Endothelial cell (in vitro differentiated cells): Measurements from ENCODE around the gene CLDN14. TPM values are rescaled to one million over a fixed set of nuclear protein-coding genes. Genes with fewer than 3 reads are reported as not detected.

Experiments
- DNase-seq: peaks from one replicate; pipeline ENCODE4 v3.0.0; 2021; ENCODE audit warnings: low spot score
- H3K27ac Mint-ChIP-seq: one replicate; pipeline ENCODE4 v1.8.0; 2021; ENCODE audit warnings: mixed read lengths, inconsistent platforms; ENCODE audit not compliant: unreplicated experiment
- H3K27me3 Mint-ChIP-seq: one replicate; pipeline ENCODE4 v1.8.0; 2021; ENCODE audit warnings: mild to moderate bottlenecking, moderate library complexity, mixed read lengths, inconsistent platforms; ENCODE audit not compliant: unreplicated experiment
- H3K36me3 Mint-ChIP-seq: one replicate; pipeline ENCODE4 v1.8.0; 2021; ENCODE audit warnings: mild to moderate bottlenecking, low read depth, mixed read lengths, inconsistent platforms; ENCODE audit not compliant: unreplicated experiment
- H3K4me1 Mint-ChIP-seq: one replicate; pipeline ENCODE4 v1.8.0; 2021; ENCODE audit warnings: mild to moderate bottlenecking, mixed read lengths, inconsistent platforms; ENCODE audit not compliant: unreplicated experiment
- H3K4me3 Mint-ChIP-seq: one replicate; pipeline ENCODE4 v1.8.0; 2021; ENCODE audit warnings: mild to moderate bottlenecking, mixed read lengths, inconsistent platforms; ENCODE audit not compliant: unreplicated experiment
- H3K9me3 Mint-ChIP-seq: one replicate; pipeline ENCODE4 v1.8.0; 2021; ENCODE audit warnings: mixed read lengths, inconsistent platforms; ENCODE audit not compliant: unreplicated experiment
- total RNA-seq: library from RNA; stranded (reverse); fragmentation: NEBNext Ultra II Directional; extraction: Animal tissue kit (Norgen Biotek cat#: 25700); gene quantifications from one replicate; pipeline ENCODE4 v1.2.1, GENCODE V29; 2021; ENCODE audit not compliant: unreplicated experiment
- TF ChIP-seq, protein P1 (sequence below): fragments of 200-600 bp; sonication (generic); IDR thresholded peaks from one replicate; pipeline ENCODE4 v1.5.0; 2021; ENCODE audit warnings: antibody characterized with exemption; ENCODE audit not compliant: unreplicated experiment

CLDN14 gene
- total RNA-seq, 1 donor from 2014 or later: not detected

DNA sequence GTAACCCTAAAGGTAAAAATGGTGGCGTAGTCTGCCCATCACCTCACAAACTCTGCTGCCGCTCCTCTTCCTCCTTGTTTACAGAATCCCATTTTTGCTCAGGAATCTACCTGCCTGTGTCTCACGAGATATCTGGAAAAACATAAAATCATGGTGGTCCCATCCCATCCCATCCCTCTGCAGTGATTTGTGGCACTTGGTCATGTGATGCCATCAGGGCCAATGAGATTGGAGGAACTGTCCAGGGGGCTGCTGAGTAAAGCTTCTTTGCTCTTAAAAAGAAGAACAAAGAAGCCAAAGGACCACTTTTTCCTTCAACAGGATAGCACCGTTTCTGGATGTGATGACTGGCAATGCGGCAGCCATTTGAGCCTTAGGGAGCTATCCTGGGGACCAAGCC, 33.0 kb upstream of the CLDN14 start:
- DNase-seq: no peak
- Mint-ChIP-seq H3K4me1 (peaks cover 14% of the 10 kb centered on the region), H3K4me3 (no peak overlapping the region), H3K9me3 (no peaks in the 10 kb centered on the region), H3K36me3 (no peaks in the 10 kb centered on the region), H3K27ac (no peak overlapping the region), H3K27me3 (peaks cover 2% of the 10 kb centered on the region)
- TF ChIP-seq, protein P1, sequence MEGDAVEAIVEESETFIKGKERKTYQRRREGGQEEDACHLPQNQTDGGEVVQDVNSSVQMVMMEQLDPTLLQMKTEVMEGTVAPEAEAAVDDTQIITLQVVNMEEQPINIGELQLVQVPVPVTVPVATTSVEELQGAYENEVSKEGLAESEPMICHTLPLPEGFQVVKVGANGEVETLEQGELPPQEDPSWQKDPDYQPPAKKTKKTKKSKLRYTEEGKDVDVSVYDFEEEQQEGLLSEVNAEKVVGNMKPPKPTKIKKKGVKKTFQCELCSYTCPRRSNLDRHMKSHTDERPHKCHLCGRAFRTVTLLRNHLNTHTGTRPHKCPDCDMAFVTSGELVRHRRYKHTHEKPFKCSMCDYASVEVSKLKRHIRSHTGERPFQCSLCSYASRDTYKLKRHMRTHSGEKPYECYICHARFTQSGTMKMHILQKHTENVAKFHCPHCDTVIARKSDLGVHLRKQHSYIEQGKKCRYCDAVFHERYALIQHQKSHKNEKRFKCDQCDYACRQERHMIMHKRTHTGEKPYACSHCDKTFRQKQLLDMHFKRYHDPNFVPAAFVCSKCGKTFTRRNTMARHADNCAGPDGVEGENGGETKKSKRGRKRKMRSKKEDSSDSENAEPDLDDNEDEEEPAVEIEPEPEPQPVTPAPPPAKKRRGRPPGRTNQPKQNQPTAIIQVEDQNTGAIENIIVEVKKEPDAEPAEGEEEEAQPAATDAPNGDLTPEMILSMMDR: no peak

DNA sequence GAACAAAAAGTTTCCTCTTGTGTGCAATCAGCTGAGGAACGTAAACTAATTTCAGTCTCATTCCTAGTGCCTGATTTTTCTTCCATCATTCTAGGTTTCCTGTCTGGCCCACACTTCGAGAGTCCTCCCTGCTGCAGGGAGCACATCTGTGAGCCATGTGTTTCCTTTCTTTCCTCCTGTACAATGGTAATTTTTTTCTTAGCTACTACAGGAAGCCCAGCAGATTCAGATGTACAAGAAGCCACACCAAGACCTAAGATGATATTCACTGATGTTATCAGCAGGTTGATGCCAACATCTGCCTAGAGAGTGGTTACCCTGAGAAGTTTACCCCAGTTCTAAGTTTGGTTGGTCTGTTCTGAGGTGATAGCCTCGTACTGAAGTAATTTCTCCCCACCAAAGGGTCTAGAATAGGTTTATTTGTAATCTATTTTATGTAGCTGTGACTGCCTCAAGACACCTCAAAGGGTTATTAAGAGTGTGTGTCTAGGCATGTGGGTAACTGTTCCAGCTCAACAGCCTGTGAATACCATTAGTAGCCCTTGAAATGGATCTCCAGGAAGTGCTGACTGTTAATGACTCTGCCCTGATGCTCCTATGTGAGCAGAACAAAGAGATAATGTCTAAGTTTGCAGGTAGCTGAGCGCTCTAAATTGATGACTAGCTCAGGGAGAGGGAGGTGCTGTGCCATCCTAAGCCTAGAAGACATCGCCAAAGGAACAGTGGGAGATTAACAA, 31.7 kb upstream of the CLDN14 start:
- DNase-seq: no peak
- Mint-ChIP-seq H3K36me3 (no peaks in the 10 kb centered on the region), H3K9me3 (no peaks in the 10 kb centered on the region), H3K27me3 (peaks cover 2% of the 10 kb centered on the region), H3K4me3 (no peak overlapping the region), H3K27ac (no peak overlapping the region), H3K4me1 (peaks cover 14% of the 10 kb centered on the region)
- TF ChIP-seq, protein P1: no peak

DNA sequence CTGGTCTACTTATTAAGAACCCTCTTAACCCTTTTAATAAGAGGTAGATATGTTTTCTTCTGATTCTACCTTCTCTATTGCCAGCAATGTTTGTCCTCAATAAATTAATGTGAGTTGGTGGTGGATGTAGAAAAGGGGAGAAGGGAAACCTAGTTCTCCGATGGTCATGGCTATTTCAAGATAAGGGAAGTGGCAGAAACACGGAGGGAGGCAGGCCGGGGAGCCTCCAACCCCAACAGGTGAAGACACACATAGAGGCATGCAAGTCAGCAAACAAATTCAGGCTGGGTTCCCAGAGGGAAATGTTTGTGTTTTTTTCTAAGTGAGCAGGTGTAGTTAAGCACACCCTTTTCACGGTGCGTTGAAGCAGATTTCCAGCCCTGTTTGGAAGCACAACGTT, 31.0 kb upstream of the CLDN14 start:
- peaks cover 14% of the 10 kb centered on the region for H3K4me1 Mint-ChIP-seq
- no peak overlapping the region for H3K4me3 Mint-ChIP-seq
- H3K36me3 Mint-ChIP-seq: no peaks in the 10 kb centered on the region
- H3K9me3 Mint-ChIP-seq: no peaks in the 10 kb centered on the region
- TF ChIP-seq, protein P1: no peak
- no peak overlapping the region for H3K27ac Mint-ChIP-seq
- peaks cover 2% of the 10 kb centered on the region for H3K27me3 Mint-ChIP-seq
- DNase-seq: no peak

DNA sequence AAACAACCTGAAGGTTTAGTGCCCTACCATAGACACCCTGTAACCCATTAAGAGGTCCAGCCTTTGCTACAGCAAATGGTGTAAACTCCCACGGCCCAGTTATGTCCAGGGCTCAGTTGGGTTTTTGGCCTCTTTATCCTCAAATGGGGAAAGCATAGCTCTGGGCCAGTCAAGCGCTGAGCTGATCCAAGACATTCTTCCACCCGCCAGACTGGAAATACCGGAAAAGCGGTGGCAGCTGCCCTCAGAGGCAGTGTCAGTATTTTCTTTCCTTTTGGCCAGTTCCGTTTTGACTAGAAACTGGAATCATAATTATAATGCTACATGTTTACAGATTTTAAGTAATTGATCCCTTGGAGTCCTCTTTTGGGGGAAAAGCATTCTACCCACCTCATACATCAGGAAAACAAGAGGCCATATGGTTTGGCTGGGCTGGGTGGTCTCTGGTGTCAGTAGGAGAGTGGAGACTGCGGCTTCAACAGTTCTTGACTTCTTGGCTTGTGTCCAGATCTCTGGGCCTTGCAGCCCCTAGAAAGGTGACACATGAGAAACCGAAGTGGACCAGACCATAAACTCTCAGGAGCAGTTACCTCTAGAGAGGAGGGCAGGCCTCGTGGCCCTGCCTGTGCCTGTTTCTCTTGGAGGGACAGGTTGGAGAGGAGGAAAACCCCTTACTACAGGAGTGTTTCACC, 30.2 kb upstream of the CLDN14 start:
- TF ChIP-seq, protein P1: no peak
- peaks cover 2% of the 10 kb centered on the region for H3K27me3 Mint-ChIP-seq
- H3K36me3 Mint-ChIP-seq: no peaks in the 10 kb centered on the region
- DNase-seq: no peak
- H3K4me1 Mint-ChIP-seq: peaks cover 14% of the 10 kb centered on the region
- H3K9me3 Mint-ChIP-seq: no peaks in the 10 kb centered on the region
- H3K27ac Mint-ChIP-seq: no peak overlapping the region
- no peak overlapping the region for H3K4me3 Mint-ChIP-seq

DNA sequence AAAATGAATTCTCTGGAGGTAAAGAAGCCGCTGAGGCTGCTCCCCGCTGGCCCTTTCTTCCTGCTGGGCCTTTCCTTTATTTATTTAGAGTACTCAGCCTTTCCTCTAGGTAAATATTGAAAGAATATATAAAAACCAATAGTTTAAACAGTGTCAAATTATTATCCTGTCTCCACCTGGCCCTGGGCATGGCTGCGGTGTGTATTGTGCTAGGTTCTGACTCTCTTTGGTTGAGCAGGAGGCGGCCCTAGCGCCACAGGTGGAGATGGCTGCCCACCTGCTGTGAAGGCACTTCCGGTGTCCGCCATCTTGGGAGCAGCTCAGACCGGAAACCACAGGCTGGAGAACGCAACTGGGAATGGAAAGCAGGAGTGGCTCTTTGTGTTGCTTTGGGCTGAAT, 29.0 kb upstream of the CLDN14 start:
- Mint-ChIP-seq H3K9me3 (no peaks in the 10 kb centered on the region), H3K27ac (no peak overlapping the region), H3K36me3 (no peaks in the 10 kb centered on the region), H3K4me3 (no peak overlapping the region), H3K27me3 (peaks cover 2% of the 10 kb centered on the region), H3K4me1 (peaks cover 14% of the 10 kb centered on the region)
- TF ChIP-seq, protein P1: no peak
- no peak for DNase-seq
